SKM-1 treated with dmso at 0.1 percent for 144 hours (cell line): ENCODE data around the gene PXK.
"Not testable (repeated sequence)": the region's sequence is repeated elsewhere in the genome, so short reads cannot be mapped to it uniquely, and the experiment has no call there.

Experiments
- DNase-seq: peaks from one replicate; lab custom pipeline; 2025; ENCODE audit not compliant: unreplicated experiment; lab: John Stamatoyannopoulos, UW

PXK gene

DNA sequence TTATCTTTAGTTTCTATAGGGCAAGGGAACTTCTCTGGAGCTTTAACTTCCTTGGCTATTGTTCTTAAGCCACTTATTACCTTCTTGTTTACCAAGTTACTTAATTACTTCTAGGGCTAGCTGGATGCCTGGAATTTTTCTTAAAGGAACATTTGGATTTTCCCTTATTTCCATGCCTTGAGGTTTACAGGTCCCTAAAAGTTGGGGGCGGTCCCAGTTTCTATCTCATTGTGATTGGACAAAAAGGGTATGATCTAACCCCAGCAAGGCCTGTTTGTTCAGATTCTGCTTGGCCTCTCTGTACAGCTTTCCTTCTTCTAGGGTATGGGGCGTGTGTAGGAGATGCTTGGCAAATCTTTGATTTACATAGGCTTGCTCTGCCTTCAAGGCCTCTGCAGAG, 83.5 kb downstream of the PXK start:
- no peak for DNase-seq

DNA sequence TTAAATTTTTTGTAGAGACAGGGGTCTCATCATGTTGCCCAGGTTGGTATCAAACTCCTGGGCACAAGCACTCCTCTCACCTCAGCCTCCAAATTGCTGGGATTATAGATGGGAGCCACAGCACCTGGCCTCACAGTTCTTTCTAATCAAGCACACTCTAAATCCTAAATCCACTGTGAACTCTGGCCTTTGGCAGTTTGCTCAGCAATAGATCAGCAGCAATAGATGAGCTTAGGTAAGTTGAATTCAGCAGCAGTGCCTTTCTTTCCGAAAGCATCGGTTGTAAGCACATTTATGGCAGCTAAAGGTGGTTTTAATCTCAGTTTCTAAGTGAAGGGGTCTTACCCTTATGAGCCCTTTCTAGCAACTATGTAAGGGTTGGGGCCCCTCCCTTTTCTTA, 84.4 kb downstream of the PXK start:
- no peak for DNase-seq

DNA sequence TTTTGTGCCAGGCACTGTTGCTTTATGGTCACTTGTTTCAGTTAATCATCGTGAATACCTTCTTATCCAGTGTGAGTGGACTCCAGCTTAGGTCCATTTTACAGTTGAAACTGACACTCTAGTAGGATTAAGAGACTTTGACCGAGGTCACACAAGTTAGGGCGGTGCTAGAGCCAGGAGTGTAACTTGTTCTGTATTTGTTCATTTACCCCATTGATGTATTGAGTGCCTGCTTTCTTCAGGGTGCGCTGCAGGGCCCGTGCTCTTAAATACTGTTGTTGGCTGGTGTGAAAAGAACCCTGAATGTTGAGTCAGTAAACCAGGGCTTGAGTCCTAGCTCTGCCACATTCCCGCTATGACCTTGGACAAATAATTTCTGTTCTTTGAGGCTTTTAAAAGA, 85.5 kb downstream of the PXK start:
- no peak for DNase-seq

DNA sequence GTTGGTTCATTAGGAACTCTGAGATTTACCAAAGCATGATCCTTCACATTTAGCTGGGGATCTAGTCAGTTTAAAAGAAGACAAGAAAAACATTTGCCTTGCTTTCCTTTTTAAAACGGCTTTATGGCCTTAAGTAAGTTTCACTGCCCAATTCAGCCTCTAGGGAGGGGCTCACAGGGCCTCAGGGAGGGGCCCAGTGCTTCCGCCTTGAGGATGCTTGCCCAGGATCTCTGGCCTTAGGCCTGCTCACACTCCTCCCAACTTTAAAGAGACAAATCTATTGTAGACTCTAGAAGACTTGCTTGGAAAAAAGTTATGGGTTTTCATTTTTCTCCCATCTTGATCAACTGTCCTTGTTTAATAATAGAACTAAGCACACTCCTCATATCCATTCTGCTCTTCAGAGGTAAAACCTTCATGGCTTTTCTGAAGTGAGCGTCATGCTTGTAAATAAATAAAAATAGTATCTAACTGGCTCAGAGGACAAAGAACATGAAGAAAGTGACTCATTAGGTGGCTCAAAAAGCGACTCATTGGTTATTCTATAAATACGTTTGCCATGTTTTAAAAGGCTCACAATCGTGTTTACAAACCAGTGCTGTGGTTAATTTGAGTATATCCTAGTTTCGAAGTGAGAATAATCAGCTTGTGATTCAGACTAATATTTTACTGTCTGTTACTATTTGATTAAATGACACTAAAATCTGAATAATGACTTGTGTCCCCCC, 87.3 kb downstream of the PXK start:
- DNase-seq: no peak

DNA sequence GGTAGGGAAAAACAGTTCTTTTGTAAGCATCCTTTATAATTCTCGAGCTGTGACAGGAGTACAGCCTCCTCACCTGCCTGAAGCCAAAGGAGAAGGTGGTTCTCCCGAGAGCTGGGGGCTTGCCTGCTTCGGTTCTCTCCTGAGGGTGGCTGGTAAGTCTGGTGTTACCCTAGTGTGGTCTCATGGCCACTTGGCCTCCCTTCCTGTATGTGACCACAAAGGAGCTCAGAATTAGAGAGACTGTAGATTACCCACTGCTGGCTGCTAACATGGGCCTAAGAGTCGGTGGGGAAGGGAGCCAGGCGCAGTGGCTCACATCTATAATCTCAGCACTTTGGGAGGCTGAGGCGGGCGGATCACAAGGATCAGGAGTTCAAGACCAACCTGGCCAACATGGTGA, 88.3 kb downstream of the PXK start:
- no peak for DNase-seq

GRCh38 chr3:58422756-58423325, 90.1 kb downstream of the PXK start:
- DNase-seq: no peak

GRCh38 chr3:58424613-58425012, 91.9 kb downstream of the PXK start:
- DNase-seq: no peak

GRCh38 chr3:58425782-58426181, 93.1 kb downstream of the PXK start:
- DNase-seq: no peak

DNA sequence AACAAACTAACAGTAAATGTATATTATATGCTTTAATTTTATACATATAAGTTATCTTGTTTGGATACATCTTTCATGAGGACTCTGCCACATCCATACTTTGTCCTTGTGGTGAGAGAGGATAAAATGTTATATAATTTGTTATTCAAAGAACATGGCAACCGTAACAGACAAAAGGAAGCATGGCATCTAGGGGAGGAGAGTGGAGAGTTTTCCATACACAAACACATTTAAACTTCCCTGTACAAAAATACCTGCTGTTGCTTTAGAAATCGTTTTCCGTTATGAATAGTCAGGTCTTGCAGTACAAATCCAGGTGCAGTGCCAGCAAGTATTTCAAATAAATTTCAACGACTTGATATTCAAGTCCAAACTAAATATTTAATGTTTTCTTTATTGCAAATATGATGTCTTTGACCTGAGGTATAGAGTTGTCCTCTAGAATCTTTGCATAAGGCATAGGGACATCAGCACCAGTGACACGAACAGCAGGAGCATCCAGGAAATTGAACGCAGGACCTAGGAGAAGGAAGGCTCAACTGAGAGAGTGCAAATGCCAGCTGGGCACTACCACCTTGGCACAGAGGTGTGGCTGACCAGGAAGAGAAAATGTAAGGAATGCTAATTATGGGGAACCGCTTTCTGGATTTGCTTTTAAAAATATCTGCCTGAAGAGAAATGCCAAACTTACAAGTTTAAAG, 95.1 kb downstream of the PXK start:
- DNase-seq: no peak

GRCh38 chr3:58429657-58430056, 97.0 kb downstream of the PXK start:
- DNase-seq: no peak

DNA sequence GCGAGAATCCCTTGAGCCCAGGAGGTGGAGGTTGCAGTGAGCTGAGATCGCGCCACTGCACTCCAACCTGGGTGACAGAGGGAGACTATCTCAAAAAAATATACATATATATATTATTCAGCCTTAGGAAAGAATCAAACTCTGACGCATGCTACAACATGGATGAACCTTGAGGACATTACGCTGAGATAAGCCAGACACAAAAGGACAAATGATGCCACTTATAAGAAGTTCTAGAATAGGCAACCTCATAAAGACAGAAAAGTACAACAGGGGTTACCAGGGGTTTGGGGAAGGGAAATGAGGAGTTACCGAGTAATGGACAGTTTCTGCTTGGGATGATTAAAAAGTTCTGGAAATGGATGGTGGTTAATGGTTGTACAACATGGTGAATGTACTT, 100.2 kb downstream of the PXK start:
- no peak for DNase-seq

- DNase-seq: peak; percentile 83
Observed at GRCh38 chr3:58433400-58434167, 100.9 kb downstream of the PXK start, which contains the start of gene PDHB. Gene PDHB (minus strand): TSS chr3:58433832. CDS start chr3:58433809, 23 bp downstream.

DNA sequence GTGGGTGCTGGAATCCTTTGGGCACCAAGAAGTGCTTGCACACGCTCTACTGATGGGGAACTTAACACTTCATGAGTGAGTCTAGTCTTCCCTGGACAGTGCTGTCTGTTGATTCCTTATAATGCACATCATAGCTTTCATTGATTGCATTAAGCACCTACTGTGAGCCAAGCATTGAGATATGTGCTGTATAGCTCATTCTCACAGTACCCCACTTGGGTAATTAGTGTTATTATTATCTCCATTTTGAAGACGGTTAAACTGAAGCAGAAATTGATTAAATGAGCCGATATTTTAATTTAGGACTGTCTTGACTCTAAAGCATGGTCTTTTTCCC, 101.4 kb downstream of the PXK start:
- DNase-seq: no peak

GRCh38 chr3:58434511-58434910, 101.8 kb downstream of the PXK start:
- DNase-seq: no peak

- DNase-seq: no peak
Observed at GRCh38 chr3:58434990-58435389, 102.3 kb downstream of the PXK start.

- DNase-seq: not testable (repeated sequence)
Observed at GRCh38 chr3:58437276-58437675, 104.6 kb downstream of the PXK start.

- DNase-seq: not testable (repeated sequence)
Observed at GRCh38 chr3:58440996-58441355, 108.3 kb downstream of the PXK start.

- no peak for DNase-seq
Observed at GRCh38 chr3:58441514-58442450, 109.1 kb downstream of the PXK start.

- no peak for DNase-seq
Observed at GRCh38 chr3:58452176-58452575, 119.5 kb downstream of the PXK start.

DNA sequence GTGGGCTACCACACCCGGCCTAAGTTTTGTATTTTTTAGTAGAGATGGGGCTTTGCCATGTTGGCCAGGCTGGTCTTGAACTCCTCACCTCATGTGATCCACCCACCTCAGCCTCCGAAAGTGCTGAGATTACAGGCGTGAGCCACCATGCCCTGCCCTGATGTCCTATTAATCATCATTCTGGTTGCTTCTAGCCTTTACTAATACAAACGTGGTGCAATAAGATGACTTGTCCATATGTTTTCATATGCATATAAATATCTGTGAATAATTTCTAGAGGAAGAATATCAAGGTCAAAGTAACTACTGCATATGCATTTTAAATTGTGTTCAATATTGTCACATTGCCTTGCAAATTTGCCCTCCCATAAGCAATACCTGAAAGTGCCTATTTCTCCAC, 126.5 kb downstream of the PXK start:
- no peak for DNase-seq

DNA sequence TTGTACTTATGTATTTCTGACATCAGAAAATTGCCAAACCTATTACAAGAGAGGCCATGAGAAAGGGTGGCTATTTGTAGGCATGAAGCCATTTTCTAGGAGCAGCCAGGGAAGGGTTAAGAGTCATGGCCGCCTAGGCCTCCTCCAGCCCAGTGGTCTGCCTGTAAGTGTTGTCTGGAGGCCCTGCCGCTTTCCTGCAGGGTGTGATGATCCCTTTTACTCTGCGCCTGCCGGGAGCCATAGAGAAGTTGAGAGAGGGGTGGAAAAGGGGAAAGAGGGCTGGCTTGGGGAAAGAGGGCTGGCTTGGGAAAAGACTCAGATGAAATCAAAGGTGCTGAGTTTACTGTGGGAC, 130.1 kb downstream of the PXK start:
- no peak for DNase-seq
